Measurements from ENCODE around the gene COG4. TPM values are rescaled to one million over a fixed set of nuclear protein-coding genes. Genes with fewer than 3 reads are reported as not detected.

Gene COG4
- total RNA-seq, 1 donor from 2014 or later: 70.8 TPM

- DNase-seq: no peak
- no peak for TF ChIP-seq CTCF (IDR thresholded peaks at IDR 0.05; ENCODE audit: partially characterized antibody, unreplicated experiment)
- H3K9me3 Mint-ChIP-seq (ENCODE audit: unreplicated experiment): peaks cover 2% of the 10 kb centered on the region
- no peak overlapping the region for H3K27ac Mint-ChIP-seq (ENCODE audit: unreplicated experiment)
- H3K36me3 Mint-ChIP-seq (ENCODE audit: unreplicated experiment): no peaks in the 10 kb centered on the region
- peaks cover 2% of the 10 kb centered on the region for H3K27me3 Mint-ChIP-seq (ENCODE audit: unreplicated experiment)
- no peak overlapping the region for H3K4me3 Mint-ChIP-seq (ENCODE audit: unreplicated experiment)
- no peaks in the 10 kb centered on the region for H3K4me1 Mint-ChIP-seq (ENCODE audit: low read depth, unreplicated experiment)
Measured at GRCh38 chr16:70481929-70482536, 41.3 kb downstream of the COG4 start.

GRCh38 chr16:70480127-70481105, 42.9 kb downstream of the COG4 start:
- Mint-ChIP-seq H3K27me3 (ENCODE audit: unreplicated experiment) (peaks cover 2% of the 10 kb centered on the region), H3K36me3 (ENCODE audit: unreplicated experiment) (no peaks in the 10 kb centered on the region), H3K4me1 (ENCODE audit: low read depth, unreplicated experiment) (peaks cover 3% of the 10 kb centered on the region), H3K9me3 (ENCODE audit: unreplicated experiment) (peaks cover 2% of the 10 kb centered on the region), H3K4me3 (ENCODE audit: unreplicated experiment) (no peak overlapping the region), H3K27ac (ENCODE audit: unreplicated experiment) (no peak overlapping the region)
- no peak for DNase-seq
- TF ChIP-seq CTCF (IDR thresholded peaks at IDR 0.05; ENCODE audit: partially characterized antibody, unreplicated experiment): no peak

- TF ChIP-seq CTCF (IDR thresholded peaks at IDR 0.05; ENCODE audit: partially characterized antibody, unreplicated experiment): no peak
- Mint-ChIP-seq H3K9me3 (ENCODE audit: unreplicated experiment) (peaks cover 2% of the 10 kb centered on the region), H3K4me1 (ENCODE audit: low read depth, unreplicated experiment) (peaks cover 3% of the 10 kb centered on the region), H3K27ac (ENCODE audit: unreplicated experiment) (no peak overlapping the region), H3K36me3 (ENCODE audit: unreplicated experiment) (no peaks in the 10 kb centered on the region), H3K27me3 (ENCODE audit: unreplicated experiment) (peaks cover 2% of the 10 kb centered on the region), H3K4me3 (ENCODE audit: unreplicated experiment) (no peak overlapping the region)
- no peak for DNase-seq
Measured at GRCh38 chr16:70478912-70479341, 44.4 kb downstream of the COG4 start.

- DNase-seq: no peak
- no peak overlapping the region for H3K4me3 Mint-ChIP-seq (ENCODE audit: unreplicated experiment)
- H3K36me3 Mint-ChIP-seq (ENCODE audit: unreplicated experiment): no peaks in the 10 kb centered on the region
- H3K4me1 Mint-ChIP-seq (ENCODE audit: low read depth, unreplicated experiment): peaks cover 3% of the 10 kb centered on the region
- peaks cover 2% of the 10 kb centered on the region for H3K9me3 Mint-ChIP-seq (ENCODE audit: unreplicated experiment)
- no peak for TF ChIP-seq CTCF (IDR thresholded peaks at IDR 0.05; ENCODE audit: partially characterized antibody, unreplicated experiment)
- no peak overlapping the region for H3K27ac Mint-ChIP-seq (ENCODE audit: unreplicated experiment)
- peaks cover 2% of the 10 kb centered on the region for H3K27me3 Mint-ChIP-seq (ENCODE audit: unreplicated experiment)
Measured at GRCh38 chr16:70478169-70478568, 45.2 kb downstream of the COG4 start.

Measured in glutamatergic neuron (in vitro differentiated cells).